Measurements from ENCODE around the gene ECPAS. TPM values are rescaled to one million over a fixed set of nuclear protein-coding genes. Genes with fewer than 3 reads are reported as not detected.

ECPAS gene
- total RNA-seq, 2 experiments from 2014 or later = 41.0 to 63.2 TPM

GRCh38 chr9:111455638-111456037 is 28.5 kb downstream of the ECPAS start:
- H4K20me1 ChIP-seq (ENCODE audit: insufficient read depth, low read length) = peaks cover 6% of the 10 kb centered on the region
- peaks cover 4% of the 10 kb centered on the region; the same call in 1 of the 2 replicates for H3K36me3 ChIP-seq (ENCODE audit: insufficient read depth, low read length)
- H3K4me2 ChIP-seq (ENCODE audit: low read length) = no peak overlapping the region
- ChIA-PET POLR2A (interaction anchor here (2.3 kb wide), 1 partner anchor 11 kb away, joined by 9 read pairs; no protein-coding TSS in a partner anchor), CTCF (ENCODE audit: unreplicated experiment) (no interaction called here)
- no peak overlapping the region for H3K27ac ChIP-seq (ENCODE audit: low read depth, low read length, poor library complexity, severe bottlenecking)
- no peak for DNase-seq (ENCODE audit: low spot score)
- H3K79me2 ChIP-seq (ENCODE audit: insufficient read depth, low read depth, low read length) = peaks cover 62% of the 10 kb centered on the region
- no peak for TF ChIP-seq EZH2phosphoT487 (IDR thresholded peaks at IDR 0.05; ENCODE audit: borderline replicate concordance, low read depth, low read length)
- no peak for TF ChIP-seq CTCF (conservative IDR thresholded peaks at IDR 0.05; ENCODE audit: low read length)
- no TSS peak for BruUV-seq (replicated peaks)
- H3K9me2 ChIP-seq (ENCODE audit: insufficient read depth, low read length) = no peaks in the 10 kb centered on the region
- intact Hi-C loops (cut with micrococcal nuclease; ENCODE audit: unreplicated experiment) = no loop called here
- peaks cover 7% of the 10 kb centered on the region for H3K4me1 ChIP-seq (ENCODE audit: insufficient read depth, low read length, poor library complexity, severe bottlenecking)
- peaks cover 3% of the 10 kb centered on the region; the same call in 1 of the 2 replicates for H3K9me3 ChIP-seq (ENCODE audit: low read length)
- H3K4me3 ChIP-seq (ENCODE audit: low read depth, low read length, poor library complexity, severe bottlenecking) = no peak overlapping the region
- H2AFZ ChIP-seq (ENCODE audit: low read length) = no peak overlapping the region

DNA sequence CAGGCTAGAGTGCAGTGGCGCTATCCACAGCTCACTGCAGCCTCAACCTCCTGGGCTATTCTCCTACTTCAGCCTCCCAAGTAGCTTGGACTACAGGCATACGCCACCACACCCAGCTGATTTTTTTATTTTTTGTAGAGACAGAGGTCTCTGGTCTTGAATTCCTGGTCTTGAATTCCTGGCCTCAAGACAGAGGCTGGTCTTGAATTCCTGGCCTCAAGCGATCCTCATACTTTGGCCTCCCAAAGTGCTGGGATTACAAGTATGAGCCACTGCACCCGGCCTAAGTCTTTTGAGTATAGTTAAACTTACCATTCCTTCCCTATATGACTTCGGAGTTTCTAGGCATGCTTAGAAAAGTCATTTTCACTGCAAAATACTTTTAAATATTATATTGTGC is 29.4 kb downstream of the ECPAS start:
- CTCF ChIA-PET (ENCODE audit: unreplicated experiment) = no interaction called here
- no peak overlapping the region for H2AFZ ChIP-seq (ENCODE audit: low read length)

More for the DNA sequence above, 29.4 kb downstream of the ECPAS start:
- H3K9me2 ChIP-seq (ENCODE audit: insufficient read depth, low read length) = no peaks in the 10 kb centered on the region
- peaks cover 13% of the 10 kb centered on the region for H3K36me3 ChIP-seq (ENCODE audit: insufficient read depth, low read length)
- intact Hi-C loops (cut with micrococcal nuclease; ENCODE audit: unreplicated experiment) = no loop called here
- H3K4me3 ChIP-seq (ENCODE audit: low read depth, low read length, poor library complexity, severe bottlenecking) = no peak overlapping the region
- no peak for TF ChIP-seq EZH2phosphoT487 (IDR thresholded peaks at IDR 0.05; ENCODE audit: borderline replicate concordance, low read depth, low read length)
- no peak for TF ChIP-seq CTCF (conservative IDR thresholded peaks at IDR 0.05; ENCODE audit: low read length)
- peaks cover 6% of the 10 kb centered on the region for H4K20me1 ChIP-seq (ENCODE audit: insufficient read depth, low read length)
- peaks cover 7% of the 10 kb centered on the region for H3K4me1 ChIP-seq (ENCODE audit: insufficient read depth, low read length, poor library complexity, severe bottlenecking)
- H3K9me3 ChIP-seq (ENCODE audit: low read length) = no peaks in the 10 kb centered on the region
- no peak overlapping the region for H3K4me2 ChIP-seq (ENCODE audit: low read length)
- BruUV-seq (replicated peaks) = no TSS peak
- H3K79me2 ChIP-seq (ENCODE audit: insufficient read depth, low read depth, low read length) = peaks cover 53% of the 10 kb centered on the region
- no peak overlapping the region for H3K27ac ChIP-seq (ENCODE audit: low read depth, low read length, poor library complexity, severe bottlenecking)
- DNase-seq (ENCODE audit: low spot score) = no peak
- POLR2A ChIA-PET = interaction anchor here (1.1 to 2.3 kb wide), 2 partner anchors 12 to 859 kb away, joined by 5 to 9 read pairs; no protein-coding TSS in a partner anchor

Measured in OCI-LY7 (cell line).